ENCODE results near the gene CDK6.

The CDK6 gene

DNA sequence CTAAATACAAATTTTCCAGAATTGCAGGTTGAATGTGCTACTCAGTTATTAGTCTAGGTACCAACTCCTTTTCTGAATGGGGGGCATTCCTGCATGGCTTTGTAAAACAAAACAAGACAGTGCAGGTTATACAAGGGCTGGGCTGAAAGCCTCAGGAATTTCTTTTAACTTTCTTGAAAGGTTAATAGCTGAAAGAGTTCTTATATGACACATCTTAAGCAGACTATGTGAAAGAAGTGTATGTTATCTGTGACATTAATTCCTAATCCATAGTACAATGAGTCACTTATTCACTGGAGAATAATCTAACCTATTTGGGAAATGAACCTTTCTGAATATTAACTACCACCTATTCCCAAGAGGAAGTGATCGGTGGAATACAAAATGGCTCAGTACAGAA is 130.5 kb downstream of the CDK6 start:
- Histone ChIP-seq H3K4me3 (ENCODE audit: low read depth, low read length, poor library complexity, severe bottlenecking) (no peak overlapping the region), H3F3A (ENCODE audit: insufficient read depth, low read length) (no peaks in the 10 kb centered on the region), H3K9ac (ENCODE audit: low read length) (no peak overlapping the region), H3K4me2 (ENCODE audit: low read length) (no peak overlapping the region), H3K9me3 (ENCODE audit: low read length) (peaks cover 17% of the 10 kb centered on the region), H3K9me2 (ENCODE audit: low read depth, low read length) (no peaks in the 10 kb centered on the region), H4K20me1 (ENCODE audit: insufficient read depth, low read length) (no peaks in the 10 kb centered on the region), H3K79me2 (ENCODE audit: insufficient read depth, low read length) (no peaks in the 10 kb centered on the region), H2AFZ (ENCODE audit: low read length) (no peak overlapping the region), H3K36me3 (ENCODE audit: insufficient read depth, low read length) (peaks cover 23% of the 10 kb centered on the region), H3K27me3 (ENCODE audit: insufficient read depth, low read length) (no peaks in the 10 kb centered on the region), H3K27ac (ENCODE audit: low read depth, low read length, poor library complexity, severe bottlenecking) (no peak overlapping the region), H3K4me1 (ENCODE audit: insufficient read depth, low read length, severe bottlenecking) (no peaks in the 10 kb centered on the region)
- TF ChIP-seq, protein P1, sequence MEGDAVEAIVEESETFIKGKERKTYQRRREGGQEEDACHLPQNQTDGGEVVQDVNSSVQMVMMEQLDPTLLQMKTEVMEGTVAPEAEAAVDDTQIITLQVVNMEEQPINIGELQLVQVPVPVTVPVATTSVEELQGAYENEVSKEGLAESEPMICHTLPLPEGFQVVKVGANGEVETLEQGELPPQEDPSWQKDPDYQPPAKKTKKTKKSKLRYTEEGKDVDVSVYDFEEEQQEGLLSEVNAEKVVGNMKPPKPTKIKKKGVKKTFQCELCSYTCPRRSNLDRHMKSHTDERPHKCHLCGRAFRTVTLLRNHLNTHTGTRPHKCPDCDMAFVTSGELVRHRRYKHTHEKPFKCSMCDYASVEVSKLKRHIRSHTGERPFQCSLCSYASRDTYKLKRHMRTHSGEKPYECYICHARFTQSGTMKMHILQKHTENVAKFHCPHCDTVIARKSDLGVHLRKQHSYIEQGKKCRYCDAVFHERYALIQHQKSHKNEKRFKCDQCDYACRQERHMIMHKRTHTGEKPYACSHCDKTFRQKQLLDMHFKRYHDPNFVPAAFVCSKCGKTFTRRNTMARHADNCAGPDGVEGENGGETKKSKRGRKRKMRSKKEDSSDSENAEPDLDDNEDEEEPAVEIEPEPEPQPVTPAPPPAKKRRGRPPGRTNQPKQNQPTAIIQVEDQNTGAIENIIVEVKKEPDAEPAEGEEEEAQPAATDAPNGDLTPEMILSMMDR (IDR thresholded peaks at IDR 0.05; ENCODE audit: low read length), result no peak
- no peak for TF ChIP-seq EZH2 (IDR thresholded peaks at IDR 0.05; ENCODE audit: borderline replicate concordance, low read length)

DNA sequence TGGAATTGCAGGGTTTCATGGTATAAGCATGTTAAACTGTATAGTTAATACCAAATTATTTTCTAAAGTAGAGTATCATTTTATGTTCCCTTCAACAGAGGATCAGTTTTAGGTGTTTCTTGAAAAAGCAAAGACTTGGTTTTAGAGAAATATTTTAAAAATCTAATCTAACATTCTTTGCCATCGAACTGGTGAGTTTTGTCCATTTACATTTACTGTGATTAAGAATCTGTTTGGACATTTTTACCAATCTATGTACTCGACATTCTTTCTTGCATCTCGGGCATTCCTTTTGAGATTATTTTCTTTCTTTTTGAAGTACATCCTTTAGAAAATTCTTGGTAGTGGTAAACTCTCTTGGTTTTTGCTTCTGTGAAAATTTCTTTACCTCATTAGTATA is 131.5 kb downstream of the CDK6 start:
- no peak for TF ChIP-seq EZH2 (IDR thresholded peaks at IDR 0.05; ENCODE audit: borderline replicate concordance, low read length)
- TF ChIP-seq, protein P1 (IDR thresholded peaks at IDR 0.05; ENCODE audit: low read length), result no peak
- Histone ChIP-seq H3K4me2 (ENCODE audit: low read length) (no peak overlapping the region), H3K27me3 (ENCODE audit: insufficient read depth, low read length) (no peaks in the 10 kb centered on the region), H3K9me3 (ENCODE audit: low read length) (peaks cover 17% of the 10 kb centered on the region), H2AFZ (ENCODE audit: low read length) (no peak overlapping the region), H3K4me3 (ENCODE audit: low read depth, low read length, poor library complexity, severe bottlenecking) (no peak overlapping the region), H3K4me1 (ENCODE audit: insufficient read depth, low read length, severe bottlenecking) (no peaks in the 10 kb centered on the region), H3K36me3 (ENCODE audit: insufficient read depth, low read length) (peaks cover 23% of the 10 kb centered on the region), H4K20me1 (ENCODE audit: insufficient read depth, low read length) (no peaks in the 10 kb centered on the region), H3K9ac (ENCODE audit: low read length) (no peak overlapping the region), H3K9me2 (ENCODE audit: low read depth, low read length) (no peaks in the 10 kb centered on the region), H3K79me2 (ENCODE audit: insufficient read depth, low read length) (no peaks in the 10 kb centered on the region), H3F3A (ENCODE audit: insufficient read depth, low read length) (no peaks in the 10 kb centered on the region), H3K27ac (ENCODE audit: low read depth, low read length, poor library complexity, severe bottlenecking) (no peak overlapping the region)

DNA sequence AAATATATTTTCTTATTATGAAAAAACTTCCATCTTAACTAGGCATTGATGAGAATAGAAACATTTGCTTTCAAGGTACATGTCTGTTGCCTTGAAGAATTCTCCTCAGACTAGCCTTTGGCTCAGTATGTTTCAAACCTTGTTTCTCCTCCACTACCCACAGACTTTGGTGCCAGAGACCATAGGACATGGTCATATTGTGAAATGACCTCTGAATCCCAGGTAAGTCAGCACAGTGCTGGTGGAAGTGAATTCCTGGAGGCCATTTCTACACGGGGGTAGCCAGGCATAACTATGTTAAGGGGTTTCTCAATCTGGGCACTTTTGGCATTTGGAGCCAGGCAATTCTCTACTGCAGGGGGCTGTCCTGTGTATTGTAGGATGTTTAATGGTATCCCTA is 133.8 kb downstream of the CDK6 start:
- Histone ChIP-seq H3K27ac (ENCODE audit: low read depth, low read length, poor library complexity, severe bottlenecking) (no peak overlapping the region), H3K79me2 (ENCODE audit: insufficient read depth, low read length) (no peaks in the 10 kb centered on the region), H3F3A (ENCODE audit: insufficient read depth, low read length) (no peaks in the 10 kb centered on the region), H4K20me1 (ENCODE audit: insufficient read depth, low read length) (no peaks in the 10 kb centered on the region), H2AFZ (ENCODE audit: low read length) (no peak overlapping the region), H3K4me1 (ENCODE audit: insufficient read depth, low read length, severe bottlenecking) (no peaks in the 10 kb centered on the region), H3K9me3 (ENCODE audit: low read length) (peaks cover 17% of the 10 kb centered on the region), H3K4me3 (ENCODE audit: low read depth, low read length, poor library complexity, severe bottlenecking) (no peak overlapping the region), H3K27me3 (ENCODE audit: insufficient read depth, low read length) (no peaks in the 10 kb centered on the region), H3K4me2 (ENCODE audit: low read length) (no peak overlapping the region), H3K9me2 (ENCODE audit: low read depth, low read length) (no peaks in the 10 kb centered on the region), H3K9ac (ENCODE audit: low read length) (no peak overlapping the region), H3K36me3 (ENCODE audit: insufficient read depth, low read length) (peaks cover 23% of the 10 kb centered on the region)
- TF ChIP-seq, protein P1 (IDR thresholded peaks at IDR 0.05; ENCODE audit: low read length), result no peak
- TF ChIP-seq EZH2 (IDR thresholded peaks at IDR 0.05; ENCODE audit: borderline replicate concordance, low read length), result no peak

Data from OCI-LY1 (cell line).